GM21576 (cell line): Measurements from ENCODE around the gene SELENOH.
A peak's percentile ranks its signal among the peaks of the same experiment; 100 is the strongest.

Experiments used
- ATAC-seq: cut with Tn5 transposase; IDR thresholded peaks from one replicate; pipeline ENCODE4 v1.9.1; 2021; ENCODE audit warnings: mild to moderate bottlenecking, moderate library complexity; ENCODE audit not compliant: unreplicated experiment

Gene SELENOH

DNA sequence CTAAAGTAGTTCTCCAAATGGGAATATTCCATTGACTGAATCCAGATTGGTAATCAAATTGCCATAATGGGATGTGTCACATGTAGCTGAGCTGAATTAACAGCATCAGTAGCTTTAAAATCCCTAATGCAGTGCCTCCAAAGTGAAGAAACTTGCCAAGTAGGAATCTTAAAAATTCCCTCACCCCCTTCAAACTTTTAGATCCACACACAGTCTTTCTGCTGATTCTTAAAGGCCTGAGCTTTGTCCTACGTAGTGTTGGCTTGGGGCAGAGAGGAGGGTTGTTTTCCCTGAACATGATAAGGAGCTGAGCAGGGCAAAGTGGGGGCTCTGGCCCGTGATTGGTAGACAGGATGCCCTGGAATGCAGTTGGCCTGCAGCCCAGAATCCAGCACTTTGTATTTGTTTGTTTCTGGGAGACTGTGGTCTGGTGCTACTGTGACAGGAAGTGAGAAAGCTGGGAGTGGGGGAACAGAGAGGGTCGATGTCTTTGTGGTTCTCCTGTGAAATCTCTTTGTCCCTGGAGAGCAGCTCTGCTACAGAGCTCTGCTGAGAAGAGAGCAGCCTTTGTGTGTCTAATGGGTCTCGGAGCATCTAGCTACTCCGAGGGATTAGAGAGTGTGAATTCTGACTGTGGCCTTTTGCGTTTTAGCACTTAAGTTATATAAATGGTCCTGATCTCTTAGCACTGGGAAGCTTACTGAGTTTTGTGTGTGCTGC, 37.2 kb downstream of the SELENOH start:
- ATAC-seq, result no peak

DNA sequence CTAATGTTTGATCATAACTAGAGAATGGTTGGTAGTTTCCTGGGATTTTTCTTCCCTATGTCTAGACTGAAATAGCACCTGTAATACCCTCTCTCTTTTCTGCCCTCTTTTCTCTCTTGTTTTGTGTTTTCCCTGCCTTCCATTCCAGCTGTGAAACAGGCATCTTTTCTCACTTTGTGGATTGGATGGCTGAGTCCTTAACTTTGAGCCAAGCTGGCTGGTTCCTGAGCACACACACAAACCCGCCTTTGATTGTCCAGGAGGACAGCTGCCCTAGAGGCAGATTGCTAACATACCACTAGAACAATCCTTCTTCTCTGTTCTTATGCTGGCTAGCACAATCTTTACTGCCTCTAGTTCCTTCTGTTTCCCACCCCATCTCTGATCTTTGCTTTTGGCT, 38.0 kb downstream of the SELENOH start:
- ATAC-seq, result no peak

DNA sequence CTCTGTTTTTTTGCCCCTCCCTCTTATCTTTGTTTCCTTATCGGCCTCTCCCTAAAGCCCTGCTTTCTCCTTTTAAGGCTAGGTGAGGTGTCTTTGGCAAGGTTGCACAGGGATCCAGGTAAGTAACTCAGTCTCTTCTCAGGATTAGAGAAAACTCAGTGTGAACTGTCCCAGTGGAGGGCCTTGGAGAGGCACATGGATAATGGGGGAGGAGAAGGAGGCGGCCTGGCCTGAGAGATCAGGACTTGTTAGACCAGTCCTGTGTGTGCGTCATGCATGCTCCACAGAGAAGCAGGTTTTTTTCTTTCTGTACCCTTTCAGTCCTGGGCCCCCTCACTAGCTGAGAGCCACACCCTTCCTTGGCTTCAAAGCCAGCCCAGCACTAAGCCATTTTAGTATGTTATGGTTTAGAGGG, 40.2 kb downstream of the SELENOH start:
- no peak for ATAC-seq

DNA sequence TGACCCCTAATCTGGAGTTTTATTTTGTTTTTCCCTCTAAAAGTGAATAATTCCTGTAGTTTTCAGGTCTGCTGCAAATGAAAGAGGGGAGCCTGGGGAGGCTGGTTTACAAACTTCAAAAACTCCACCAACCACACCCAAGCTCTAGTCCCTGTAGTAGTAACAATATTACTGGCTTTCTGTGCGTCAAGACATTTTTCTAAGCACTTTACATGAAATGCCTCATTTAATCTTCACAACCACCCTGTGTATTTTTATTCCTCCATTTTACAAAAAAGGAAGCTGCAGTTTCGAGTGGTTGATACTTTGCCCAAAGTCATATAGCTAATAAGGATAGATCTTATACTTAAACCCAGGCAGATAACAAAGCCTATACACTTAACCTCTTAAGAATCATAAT, 43.8 kb downstream of the SELENOH start:
- no peak for ATAC-seq

DNA sequence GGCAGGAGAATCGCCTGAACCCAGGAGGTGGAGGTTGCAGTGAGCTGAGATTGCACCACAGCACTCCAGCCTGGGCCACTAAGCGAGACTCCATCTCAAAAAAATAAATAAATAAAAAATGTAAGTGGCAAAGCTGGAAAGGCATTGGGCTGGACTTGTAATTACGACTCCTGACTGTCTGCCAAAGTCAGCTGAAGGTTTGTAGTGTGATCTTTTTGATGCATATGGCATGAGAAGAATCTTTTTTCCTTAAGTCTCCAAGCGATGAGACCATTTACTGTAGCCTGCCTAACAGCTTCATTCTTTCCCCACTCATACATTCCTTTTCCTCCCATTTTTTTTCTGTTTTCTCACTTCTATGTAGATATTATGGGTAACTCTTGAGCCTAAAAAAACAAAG, 45.1 kb downstream of the SELENOH start:
- no peak for ATAC-seq

DNA sequence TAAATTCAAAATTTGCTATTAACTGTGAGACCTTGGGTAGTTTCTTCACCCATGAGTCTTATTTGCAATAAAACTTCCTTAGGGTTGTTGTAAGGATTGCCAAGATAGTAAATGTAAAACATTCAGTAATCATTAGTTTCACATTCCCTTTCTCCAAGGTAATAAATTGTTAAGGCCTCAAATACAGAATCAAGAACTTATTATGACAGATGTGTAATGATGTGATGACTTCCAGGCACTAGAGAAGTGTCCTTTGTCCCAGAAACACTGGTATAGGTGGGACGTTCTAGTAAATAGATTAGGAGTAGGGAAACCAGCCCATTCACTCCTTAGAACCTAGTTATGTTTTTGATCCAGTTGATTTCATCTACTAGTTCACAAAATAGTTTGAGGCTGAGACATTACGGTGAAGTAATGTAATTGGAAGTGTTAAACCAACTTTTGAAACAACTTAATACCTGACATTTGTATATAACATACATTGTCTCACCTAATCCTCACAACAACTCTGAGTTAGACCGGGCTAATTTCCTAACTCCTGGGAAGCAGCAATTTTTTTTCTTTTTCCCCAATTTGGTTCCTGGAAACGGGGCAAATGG, 45.8 kb downstream of the SELENOH start:
- ATAC-seq, result no peak

DNA sequence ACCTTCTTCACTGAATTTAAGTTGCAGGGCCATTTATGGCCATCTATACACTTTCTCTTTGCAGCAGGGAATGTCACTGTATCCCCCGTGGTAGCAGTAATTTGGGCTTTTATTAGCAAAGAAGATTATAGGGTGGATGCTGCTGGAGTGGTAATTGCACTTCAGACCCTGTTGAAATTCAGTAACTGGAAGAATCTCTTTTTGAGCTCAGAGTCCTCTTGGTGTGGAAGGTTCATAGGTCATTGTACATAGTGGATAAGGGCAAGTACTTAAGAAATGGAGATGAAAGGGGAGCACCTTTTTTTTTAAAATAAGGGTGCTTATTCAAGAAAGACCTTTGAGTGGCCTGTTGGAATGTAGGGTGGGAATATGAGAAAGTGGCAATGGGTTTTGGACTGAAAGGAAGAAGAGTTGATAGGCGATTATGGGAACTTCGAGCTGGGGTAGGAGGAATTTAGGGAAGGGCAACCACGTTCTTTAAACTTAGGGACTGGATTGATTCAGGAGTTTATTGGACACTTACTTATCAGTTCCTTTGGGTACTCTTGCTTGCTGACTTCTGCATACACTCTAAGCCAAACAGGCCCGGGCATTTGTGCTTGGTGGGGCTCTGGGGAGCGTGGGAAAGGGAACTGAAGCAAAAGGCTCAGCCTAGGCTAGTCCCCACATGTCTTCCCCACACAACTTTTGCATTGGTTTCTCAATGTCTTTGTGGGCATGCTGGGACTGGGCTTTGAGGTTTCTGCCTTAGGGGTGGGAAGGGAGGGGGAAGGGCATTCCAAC, 46.8 kb downstream of the SELENOH start:
- no peak for ATAC-seq

DNA sequence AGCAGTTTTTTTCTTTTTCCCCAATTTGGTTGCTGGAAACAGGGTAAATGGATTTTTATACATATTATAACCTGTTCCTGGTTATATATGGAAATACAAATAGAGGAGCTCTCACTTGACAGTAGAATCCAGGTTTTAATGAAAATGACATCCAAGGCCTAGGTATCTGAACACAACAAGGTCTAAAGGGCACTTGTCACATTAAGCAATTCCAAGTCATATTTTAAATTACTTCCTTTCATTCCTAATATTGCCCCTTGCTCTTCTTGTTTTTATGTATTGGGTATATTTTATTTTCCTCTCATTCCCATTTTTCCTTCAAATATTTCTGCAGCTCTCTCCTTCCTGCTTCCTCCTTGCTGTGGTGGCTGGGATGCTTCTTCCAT, 47.4 kb downstream of the SELENOH start:
- ATAC-seq, result no peak

DNA sequence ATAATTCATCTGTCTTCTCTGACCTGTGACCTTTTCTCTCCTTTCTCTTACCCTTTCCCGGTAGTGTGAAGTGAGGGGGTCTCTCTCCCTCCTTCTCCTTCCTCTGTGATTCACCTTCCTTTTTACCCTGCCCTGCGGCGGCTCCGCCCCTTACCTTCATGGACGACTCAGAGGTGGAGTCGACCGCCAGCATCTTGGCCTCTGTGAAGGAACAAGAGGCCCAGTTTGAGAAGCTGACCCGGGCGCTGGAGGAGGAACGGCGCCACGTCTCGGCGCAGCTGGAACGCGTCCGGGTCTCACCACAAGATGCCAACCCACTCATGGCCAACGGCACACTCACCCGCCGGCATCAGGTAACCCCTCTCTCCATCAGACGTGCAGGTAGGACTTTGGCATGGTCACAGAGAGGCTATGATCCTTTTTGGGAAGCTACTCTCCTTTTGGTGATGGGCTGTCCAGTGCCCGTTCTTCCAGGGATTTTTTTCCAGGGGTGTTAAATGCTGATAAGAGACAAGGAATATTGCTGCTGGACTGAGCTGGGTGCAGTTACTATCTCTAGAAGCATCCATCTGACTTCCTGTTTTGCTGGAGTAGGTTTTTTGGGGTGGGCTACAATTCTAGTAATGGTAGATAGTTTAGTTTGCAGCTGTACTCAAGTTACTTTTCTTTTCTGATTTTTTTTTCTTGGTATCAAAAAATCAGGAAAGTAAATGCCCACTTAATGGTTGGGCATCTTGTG, 50.2 kb downstream of the SELENOH start:
- no peak for ATAC-seq

DNA sequence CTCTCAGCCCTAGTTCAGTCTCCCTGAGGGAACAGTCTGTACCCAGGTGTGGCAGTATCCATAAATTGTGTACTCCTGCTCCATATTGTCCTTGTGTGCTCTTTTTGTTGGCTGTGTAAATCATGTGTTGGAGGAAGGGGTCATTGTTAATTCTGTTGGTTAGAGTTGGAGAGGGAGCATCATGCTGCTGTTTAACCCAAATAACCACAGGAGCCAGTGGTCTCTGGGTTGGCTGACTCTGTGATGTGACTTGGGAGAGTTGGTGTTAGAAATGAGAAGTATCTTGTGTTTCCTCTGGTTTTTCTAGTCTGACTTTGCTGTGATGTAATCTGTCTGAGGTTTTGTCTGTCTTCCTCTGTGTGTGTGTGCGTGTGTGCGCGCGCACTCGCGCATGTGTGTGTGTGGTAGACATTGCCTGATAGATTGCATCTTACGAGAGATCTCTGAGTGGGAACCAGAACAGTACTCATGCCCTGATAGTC, 50.8 kb downstream of the SELENOH start:
- ATAC-seq, result peak; percentile 75

DNA sequence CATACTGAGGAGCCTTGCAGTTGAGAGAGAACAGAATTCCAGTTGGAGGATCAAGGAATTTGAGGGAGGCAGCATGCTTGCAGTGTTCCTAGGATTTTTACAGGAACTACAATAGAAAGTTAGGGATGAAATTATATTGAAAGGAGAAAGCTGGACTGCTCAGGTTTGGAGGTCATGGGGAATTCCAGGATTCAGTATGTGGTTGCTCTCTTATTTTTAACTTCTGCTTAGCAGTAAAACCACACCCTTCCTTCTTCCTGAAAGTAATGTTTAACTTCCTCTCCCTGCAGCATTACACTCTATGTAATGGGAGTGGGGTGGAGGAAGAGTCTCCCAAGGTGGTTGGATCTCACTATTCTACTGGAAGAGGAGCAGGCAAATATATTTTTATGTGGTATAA, 51.6 kb downstream of the SELENOH start:
- no peak for ATAC-seq
